IgD-negative memory B cell (primary cell): Measurements from ENCODE around the gene GTF2A1L. TPM values are rescaled to one million over a fixed set of nuclear protein-coding genes. Genes with fewer than 3 reads are reported as not detected.

Source experiments
- H3K27ac Mint-ChIP-seq, 3 donors: one replicate each; pipeline ENCODE4 v1.8.0; 2020 to 2022; ENCODE audit warnings: mild to moderate bottlenecking in 3 of 3, mixed read lengths in 3 of 3, moderate library complexity in 1 of 3
- H3K27me3 Mint-ChIP-seq: one replicate; pipeline ENCODE4 v1.8.0; 2021; ENCODE audit warnings: mixed read lengths
- H3K36me3 Mint-ChIP-seq: one replicate; pipeline ENCODE4 v1.8.0; 2020; ENCODE audit warnings: mild to moderate bottlenecking, mixed read lengths
- H3K4me1 Mint-ChIP-seq, 3 donors: one replicate each; pipeline ENCODE4 v1.8.0; 2020 to 2022; ENCODE audit warnings: mixed read lengths in 3 of 3, mild to moderate bottlenecking in 1 of 3
- H3K4me3 Mint-ChIP-seq, 4 donors: one replicate each; pipeline ENCODE4 v1.8.0; 2020 to 2022; ENCODE audit warnings: mild to moderate bottlenecking in 4 of 4, mixed read lengths in 4 of 4, moderate library complexity in 3 of 4
- H3K9me3 Mint-ChIP-seq, 3 donors: one replicate each; pipeline ENCODE4 v1.8.0; 2020 to 2021; ENCODE audit warnings: mixed read lengths in 3 of 3, mild to moderate bottlenecking in 1 of 3
- polyA plus RNA-seq: library from polyadenylated mRNA; unstranded; fragments of 300-500 nt; fragmentation: Illumina TruSeq; gene quantifications from one replicate; pipeline ENCODE4 v1.2.3, GENCODE V29; 2021

Gene GTF2A1L
- polyA plus RNA-seq, result not detected

- no peak within 1 kb of the TSS for H3K4me3 Mint-ChIP-seq
- peaks cover 3% of the 10 kb centered on the region for H3K27me3 Mint-ChIP-seq
- peaks cover 2% of the 10 kb centered on the region for H3K36me3 Mint-ChIP-seq
- H3K9me3 Mint-ChIP-seq, result peaks cover 0 to 5% (median 2%) of the 10 kb centered on the region in 3 donors
- H3K4me1 Mint-ChIP-seq, result no peaks in the 10 kb centered on the region
- no peak within 1 kb of the TSS for H3K27ac Mint-ChIP-seq
Observed at GRCh38 chr2:48617618-48618017, at the start of gene GTF2A1L. Gene GTF2A1L, plus strand, starts transcription at chr2:48617856. Its CDS starts 19 bp downstream, at chr2:48617875.

DNA sequence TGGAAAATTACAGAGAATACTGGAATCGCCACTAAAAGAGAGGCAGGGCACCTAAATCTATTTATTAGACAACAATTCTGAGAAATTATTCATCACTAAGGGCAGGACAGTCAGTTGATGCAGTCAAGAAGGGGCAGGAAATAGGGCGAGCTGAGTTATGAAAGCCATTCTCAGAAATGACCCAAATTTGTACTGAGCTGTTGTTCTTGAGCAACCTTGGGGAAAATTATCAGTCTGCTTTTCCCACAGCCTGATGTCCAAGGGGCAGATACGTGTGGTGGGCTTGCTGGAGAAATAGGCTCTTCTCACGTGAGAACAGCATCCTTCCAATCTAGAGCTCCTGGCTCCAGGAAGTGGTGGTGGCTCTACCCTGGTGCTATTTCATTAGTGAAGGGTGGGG is 49.1 kb upstream of the GTF2A1L start:
- H3K9me3 Mint-ChIP-seq, result no peaks in the 10 kb centered on the region
- H3K36me3 Mint-ChIP-seq, result peaks cover 2% of the 10 kb centered on the region
- H3K27me3 Mint-ChIP-seq, result peaks cover 3% of the 10 kb centered on the region
- H3K27ac Mint-ChIP-seq, result no peak overlapping the region
- no peaks in the 10 kb centered on the region for H3K4me1 Mint-ChIP-seq
- H3K4me3 Mint-ChIP-seq, result no peak overlapping the region

- H3K27ac Mint-ChIP-seq, result no peak overlapping the region
- peaks cover 2% of the 10 kb centered on the region for H3K36me3 Mint-ChIP-seq
- H3K27me3 Mint-ChIP-seq, result peaks cover 1% of the 10 kb centered on the region
- peaks cover 0 to under 1% (median 0%) of the 10 kb centered on the region in 3 donors for H3K4me1 Mint-ChIP-seq
- H3K9me3 Mint-ChIP-seq, result no peaks in the 10 kb centered on the region
- H3K4me3 Mint-ChIP-seq, result no peak overlapping the region
Observed at GRCh38 chr2:48569433-48569832, 48.2 kb upstream of the GTF2A1L start.

- Mint-ChIP-seq H3K36me3 (peaks cover 2% of the 10 kb centered on the region), H3K27ac (no peak overlapping the region), H3K4me1 (peaks cover 0 to 3% (median 2%) of the 10 kb centered on the region in 3 donors), H3K4me3 (no peak overlapping the region), H3K27me3 (no peaks in the 10 kb centered on the region), H3K9me3 (no peaks in the 10 kb centered on the region)
Observed at GRCh38 chr2:48572816-48573215, 44.8 kb upstream of the GTF2A1L start.

DNA sequence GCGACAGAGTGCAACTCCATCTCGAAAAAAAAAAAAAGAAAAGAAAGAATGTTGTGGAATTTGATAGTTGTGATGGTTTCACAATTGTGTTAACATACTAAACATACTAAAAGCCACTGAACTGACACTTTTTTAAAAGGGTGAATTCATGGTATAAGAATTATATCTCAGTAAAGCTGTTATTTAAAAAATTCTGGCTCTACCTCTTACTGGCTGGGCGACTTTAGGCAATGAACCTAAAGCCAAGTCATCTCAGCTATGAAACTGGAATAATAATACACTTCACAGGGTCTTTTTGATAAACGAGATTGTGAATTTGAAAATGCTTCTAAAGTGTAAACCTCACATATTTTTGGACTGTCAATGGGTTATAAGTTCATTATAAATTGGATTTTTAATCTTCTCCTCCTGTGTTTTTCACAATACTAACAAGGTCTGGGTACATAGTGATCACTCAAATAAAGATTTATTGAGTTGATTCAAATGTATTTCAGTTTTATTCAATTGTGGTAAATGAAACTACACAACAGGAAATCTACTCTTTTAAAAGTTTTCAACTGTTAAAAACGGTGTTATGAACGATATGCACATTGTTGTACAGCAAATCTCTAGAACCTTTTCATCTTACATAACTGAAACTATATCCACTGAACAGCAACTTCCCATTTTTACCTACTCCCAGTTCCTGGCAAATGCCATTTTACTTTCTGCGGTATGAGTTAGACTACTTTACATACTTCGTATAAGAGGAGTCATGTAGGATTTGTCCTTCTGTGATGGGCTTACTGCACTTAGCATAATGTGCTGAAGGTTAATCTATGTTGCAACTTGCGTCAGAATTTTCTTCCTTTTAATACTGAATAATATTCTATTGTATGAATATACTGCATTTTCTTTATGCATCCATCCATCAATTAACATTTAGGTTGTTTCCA is 43.0 kb upstream of the GTF2A1L start:
- peaks cover 0 to 4% (median 2%) of the 10 kb centered on the region in 3 donors for H3K4me1 Mint-ChIP-seq
- no peaks in the 10 kb centered on the region for H3K9me3 Mint-ChIP-seq
- no peak overlapping the region for H3K4me3 Mint-ChIP-seq
- no peak overlapping the region for H3K27ac Mint-ChIP-seq
- no peaks in the 10 kb centered on the region for H3K36me3 Mint-ChIP-seq
- H3K27me3 Mint-ChIP-seq, result no peaks in the 10 kb centered on the region

DNA sequence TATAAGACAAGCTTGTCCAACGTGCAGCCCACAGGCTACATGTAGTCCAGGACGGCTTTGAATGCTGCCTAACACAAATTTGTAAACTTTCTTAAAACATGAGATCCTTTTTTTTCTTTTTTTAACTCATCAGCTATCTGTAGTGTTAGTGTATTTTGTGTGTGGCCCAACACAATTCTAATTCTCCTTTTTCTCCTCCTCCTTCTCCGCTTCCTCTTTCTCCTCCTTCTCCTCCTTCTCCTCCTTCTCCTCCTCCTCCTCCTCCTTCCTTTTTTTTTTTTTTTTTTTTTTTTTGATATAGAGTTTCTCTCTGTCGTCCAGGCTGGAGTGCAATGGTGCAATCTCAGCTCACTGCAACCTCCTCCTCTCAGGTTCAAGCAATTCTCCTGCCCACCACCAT is 39.3 kb upstream of the GTF2A1L start:
- no peaks in the 10 kb centered on the region for H3K27me3 Mint-ChIP-seq
- no peak overlapping the region for H3K4me3 Mint-ChIP-seq
- H3K4me1 Mint-ChIP-seq, result peaks cover 0 to 4% (median 2%) of the 10 kb centered on the region in 3 donors
- no peak overlapping the region for H3K27ac Mint-ChIP-seq
- no peaks in the 10 kb centered on the region for H3K36me3 Mint-ChIP-seq
- no peaks in the 10 kb centered on the region for H3K9me3 Mint-ChIP-seq

- Mint-ChIP-seq H3K27me3 (peaks cover under 1% of the 10 kb centered on the region), H3K36me3 (no peaks in the 10 kb centered on the region), H3K4me3 (no peak overlapping the region), H3K27ac (no peak overlapping the region), H3K9me3 (no peaks in the 10 kb centered on the region), H3K4me1 (peaks cover 0 to 1% (median 1%) of the 10 kb centered on the region in 3 donors)
Observed at GRCh38 chr2:48583961-48584360, 33.7 kb upstream of the GTF2A1L start.

- H3K27me3 Mint-ChIP-seq, result peaks cover 3% of the 10 kb centered on the region
- H3K9me3 Mint-ChIP-seq, result no peaks in the 10 kb centered on the region
- H3K4me1 Mint-ChIP-seq, result peaks cover 0 to 1% (median 1%) of the 10 kb centered on the region in 3 donors
- H3K36me3 Mint-ChIP-seq, result no peaks in the 10 kb centered on the region
- H3K27ac Mint-ChIP-seq, result no peak overlapping the region
- no peak overlapping the region for H3K4me3 Mint-ChIP-seq
Observed at GRCh38 chr2:48584551-48584950, 33.1 kb upstream of the GTF2A1L start.

DNA sequence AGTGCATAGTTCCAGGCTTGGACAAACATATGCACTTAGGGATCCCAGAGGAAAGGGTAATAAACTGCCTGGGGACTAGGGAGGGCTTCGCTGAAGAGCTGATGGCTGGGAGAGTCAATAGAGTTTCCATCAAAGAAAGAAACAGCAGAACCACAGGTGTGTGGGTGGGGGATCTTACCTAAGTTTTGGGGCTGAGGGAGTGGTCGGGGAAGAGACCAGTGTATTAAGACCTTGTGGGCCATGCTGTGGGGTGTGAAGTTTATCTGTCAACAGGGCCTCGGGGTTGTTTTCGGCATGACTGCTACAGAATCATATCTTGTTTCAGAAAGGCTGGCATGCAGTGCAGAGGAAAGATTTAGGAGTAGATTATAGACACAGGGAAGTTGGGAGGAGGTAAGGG is 31.2 kb upstream of the GTF2A1L start:
- H3K27ac Mint-ChIP-seq, result no peak overlapping the region

DNA sequence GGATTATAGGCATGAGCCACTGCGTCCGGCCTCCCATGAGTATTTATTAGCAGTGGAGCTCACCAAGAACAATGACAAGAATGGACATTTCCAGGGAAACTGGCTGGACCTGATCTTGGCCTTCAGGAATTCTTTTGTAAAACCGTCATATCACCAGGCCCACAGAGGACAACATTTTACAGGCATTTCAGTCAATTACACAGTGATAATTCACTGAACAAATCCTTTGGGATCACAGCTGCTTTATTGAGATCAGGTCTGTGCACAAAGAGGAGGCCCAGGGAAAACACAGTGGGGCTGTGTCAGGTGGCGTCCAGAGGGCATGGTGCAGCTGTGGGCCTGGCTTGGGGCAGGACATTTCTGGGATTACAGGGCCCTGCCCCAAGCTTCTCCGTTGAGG is 30.1 kb upstream of the GTF2A1L start:
- no peak overlapping the region for H3K4me3 Mint-ChIP-seq
- peaks cover 0 to 1% (median 0%) of the 10 kb centered on the region in 3 donors for H3K4me1 Mint-ChIP-seq
- H3K27ac Mint-ChIP-seq, result no peak overlapping the region
- H3K9me3 Mint-ChIP-seq, result no peaks in the 10 kb centered on the region
- peaks cover 3% of the 10 kb centered on the region for H3K27me3 Mint-ChIP-seq
- no peaks in the 10 kb centered on the region for H3K36me3 Mint-ChIP-seq

More for the DNA sequence above, 31.2 kb upstream of the GTF2A1L start:
- H3K36me3 Mint-ChIP-seq, result no peaks in the 10 kb centered on the region
- H3K4me3 Mint-ChIP-seq, result no peak overlapping the region
- H3K4me1 Mint-ChIP-seq, result peaks cover 0 to 1% (median 0%) of the 10 kb centered on the region in 3 donors
- no peaks in the 10 kb centered on the region for H3K9me3 Mint-ChIP-seq
- H3K27me3 Mint-ChIP-seq, result peaks cover 3% of the 10 kb centered on the region

- Mint-ChIP-seq H3K9me3 (no peaks in the 10 kb centered on the region), H3K27ac (no peak overlapping the region), H3K4me1 (peaks cover 0 to 1% (median 0%) of the 10 kb centered on the region in 3 donors), H3K27me3 (peaks cover 3% of the 10 kb centered on the region), H3K36me3 (no peaks in the 10 kb centered on the region), H3K4me3 (no peak overlapping the region)
Observed at GRCh38 chr2:48587961-48588360, 29.7 kb upstream of the GTF2A1L start.

DNA sequence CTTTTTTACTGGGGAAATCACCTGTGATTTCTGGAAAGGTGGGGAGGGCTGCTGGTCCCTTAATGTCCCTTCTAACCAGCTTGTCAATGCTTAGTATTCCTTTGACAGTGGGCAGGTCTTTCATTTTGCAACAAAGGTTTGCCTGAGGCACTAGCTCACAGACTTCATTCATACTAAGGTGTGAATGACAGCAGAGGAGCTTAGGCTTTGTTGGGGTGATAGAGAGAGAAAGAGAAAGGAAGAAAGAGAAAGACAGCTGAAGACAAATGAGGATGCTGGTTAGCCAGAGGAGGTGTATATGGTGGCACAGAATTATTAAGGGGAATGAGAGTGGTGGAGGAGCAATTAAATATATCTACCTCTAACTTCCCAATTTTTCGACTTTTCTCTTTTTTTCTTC is 28.9 kb upstream of the GTF2A1L start:
- Mint-ChIP-seq H3K36me3 (no peaks in the 10 kb centered on the region), H3K27me3 (peaks cover 3% of the 10 kb centered on the region), H3K9me3 (no peaks in the 10 kb centered on the region), H3K4me3 (no peak overlapping the region), H3K27ac (no peak overlapping the region), H3K4me1 (peaks cover 0 to 1% (median 0%) of the 10 kb centered on the region in 3 donors)

- no peak overlapping the region for H3K4me3 Mint-ChIP-seq
- peaks cover 0 to 1% (median 0%) of the 10 kb centered on the region in 3 donors for H3K4me1 Mint-ChIP-seq
- H3K36me3 Mint-ChIP-seq, result no peaks in the 10 kb centered on the region
- H3K27me3 Mint-ChIP-seq, result peaks cover 3% of the 10 kb centered on the region
- no peak overlapping the region for H3K27ac Mint-ChIP-seq
- H3K9me3 Mint-ChIP-seq, result no peaks in the 10 kb centered on the region
Observed at GRCh38 chr2:48589170-48589767, 28.4 kb upstream of the GTF2A1L start.

DNA sequence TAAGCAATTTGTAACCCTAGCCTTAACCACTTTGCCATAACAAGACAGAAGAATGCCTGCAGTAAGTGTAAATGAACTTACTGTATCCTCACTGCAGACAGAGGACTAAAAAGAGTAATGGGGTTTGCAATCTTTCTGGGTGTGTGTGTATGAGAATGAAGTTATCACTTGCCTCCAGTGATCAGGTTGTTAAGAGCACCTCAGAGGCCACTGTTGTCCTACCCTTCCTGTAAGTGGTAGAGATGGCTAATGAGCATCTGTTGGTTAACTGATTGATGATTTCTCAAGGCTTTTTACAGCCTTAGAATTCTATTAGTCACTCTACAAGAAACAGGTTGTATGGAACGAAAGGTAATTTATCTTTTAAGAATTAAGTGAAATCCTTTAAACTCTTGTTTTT is 27.6 kb upstream of the GTF2A1L start:
- Mint-ChIP-seq H3K4me3 (no peak overlapping the region), H3K4me1 (peaks cover 0 to 1% (median 0%) of the 10 kb centered on the region in 3 donors), H3K9me3 (no peaks in the 10 kb centered on the region), H3K27ac (no peak overlapping the region), H3K27me3 (peaks cover 3% of the 10 kb centered on the region), H3K36me3 (no peaks in the 10 kb centered on the region)

- no peak overlapping the region for H3K27ac Mint-ChIP-seq
- H3K9me3 Mint-ChIP-seq, result no peaks in the 10 kb centered on the region
- peaks cover 0 to 1% (median 0%) of the 10 kb centered on the region in 3 donors for H3K4me1 Mint-ChIP-seq
Observed at GRCh38 chr2:48592067-48592466, 25.6 kb upstream of the GTF2A1L start.

More at GRCh38 chr2:48592067-48592466, 25.6 kb upstream of the GTF2A1L start:
- Mint-ChIP-seq H3K36me3 (no peaks in the 10 kb centered on the region), H3K4me3 (no peak overlapping the region), H3K27me3 (peaks cover 3% of the 10 kb centered on the region)
